Measurements from ENCODE around the gene PTPRCAP.
A peak's percentile ranks its signal among the peaks of the same experiment; 100 is the strongest.
"Not testable (repeated sequence)": the region's sequence is repeated elsewhere in the genome, so short reads cannot be mapped to it uniquely, and the experiment has no call there.

Gene PTPRCAP

GRCh38 chr11:67437082-67437808 is at the start of gene PTPRCAP:
Gene PTPRCAP, minus strand, starts transcription at chr11:67437682. Its CDS starts 63 bp downstream, at chr11:67437619.
- DNase-seq (ENCODE audit: low read depth): peak; percentile 91

- DNase-seq (ENCODE audit: low read depth): no peak
These were observed 49.2 kb upstream of the PTPRCAP start for GRCh38 chr11:67486481-67487195.

- not testable (repeated sequence) for DNase-seq (ENCODE audit: low read depth)
These were observed 48.4 kb upstream of the PTPRCAP start for GRCh38 chr11:67485873-67486361.

GRCh38 chr11:67484847-67485311 is 47.4 kb upstream of the PTPRCAP start:
- peak; percentile 70 for DNase-seq (ENCODE audit: low read depth)

- no peak for DNase-seq (ENCODE audit: low read depth)
These were observed 46.6 kb upstream of the PTPRCAP start for GRCh38 chr11:67483831-67484665.

- peak; percentile 96 for DNase-seq (ENCODE audit: low read depth)
These were observed 45.6 kb upstream of the PTPRCAP start, which contains the start of gene AIP for GRCh38 chr11:67482827-67483798. Gene AIP, plus strand, starts transcription at chr11:67483026. Its CDS starts 133 bp downstream, at chr11:67483159.

GRCh38 chr11:67482275-67482826 is 44.9 kb upstream of the PTPRCAP start:
- DNase-seq (ENCODE audit: low read depth): no peak

GRCh38 chr11:67477344-67478050 is 40.0 kb upstream of the PTPRCAP start:
- not testable (repeated sequence) for DNase-seq (ENCODE audit: low read depth)

- DNase-seq (ENCODE audit: low read depth): not testable (repeated sequence)
These were observed 39.2 kb upstream of the PTPRCAP start for GRCh38 chr11:67476692-67477091.

- DNase-seq (ENCODE audit: low read depth): no peak
These were observed 35.4 kb upstream of the PTPRCAP start for GRCh38 chr11:67472882-67473281.

- DNase-seq (ENCODE audit: low read depth): no peak
These were observed 33.0 kb upstream of the PTPRCAP start for GRCh38 chr11:67470337-67471002.

GRCh38 chr11:67469508-67469811 is 32.0 kb upstream of the PTPRCAP start:
- DNase-seq (ENCODE audit: low read depth): no peak

GRCh38 chr11:67468759-67469507 is 31.5 kb upstream of the PTPRCAP start, which contains the start of gene TMEM134:
Gene TMEM134, minus strand, starts transcription at chr11:67469251. Its CDS starts 59 bp downstream, at chr11:67469192.
- DNase-seq (ENCODE audit: low read depth): peak; percentile 88

- no peak for DNase-seq (ENCODE audit: low read depth)
These were observed 30.9 kb upstream of the PTPRCAP start for GRCh38 chr11:67468456-67468758.

- DNase-seq (ENCODE audit: low read depth): no peak
These were observed 30.6 kb upstream of the PTPRCAP start for GRCh38 chr11:67468056-67468455.

GRCh38 chr11:67466962-67467771 is 29.7 kb upstream of the PTPRCAP start:
- DNase-seq (ENCODE audit: low read depth): no peak

- no peak for DNase-seq (ENCODE audit: low read depth)
These were observed 28.9 kb upstream of the PTPRCAP start for GRCh38 chr11:67466367-67466766.

- DNase-seq (ENCODE audit: low read depth): not testable (repeated sequence)
These were observed 28.0 kb upstream of the PTPRCAP start for GRCh38 chr11:67465530-67465929.
